K562 (cell line): ENCODE measurements around the gene EME2. TPM values are rescaled to one million over a fixed set of nuclear protein-coding genes. Genes with fewer than 3 reads are reported as not detected.

ENCODE experiments used
- ATAC-seq: fragments of 200-7000 bp; cut with Tn5 transposase; 3 replicates; pipeline ENCODE4 v1.9.1; 2020; ENCODE audit warnings: moderate library complexity
- BruUV-seq: library from RNA; stranded (reverse); fragments of 400-500 nt; replicated peaks from 2 replicates; lab custom pipeline; 2021; lab: Mats Ljungman, UMichigan
- CTCF ChIA-PET: fragments of 300-600 bp; formaldehyde crosslinking; extraction: SDS; loops from one replicate; lab custom pipeline; 2021; ENCODE audit warnings: low intra/inter-chr PET ratio; lab: Yijun Ruan, JAX
- POLR2A ChIA-PET: fragments of 300-600, 350-650 bp; sonication (Branson Sonifier 250); formaldehyde crosslinking; extraction: SDS; loops from one replicate; lab custom pipeline; 2021; ENCODE audit warnings: antibody characterized with exemption, inconsistent platforms; lab: Yijun Ruan, JAX
- DNase-seq, 4 experiments: peaks; one replicate each; pipeline versions ENCODE4 v3.0.0 to v3.0.0-alpha.2; 2011 to 2018; ENCODE audit warnings: low spot score in 3 of 4, mixed read lengths in 3 of 4; ENCODE audit errors: extremely low read depth in 1 of 4
- FAIRE-seq: peaks from 2 replicates; lab custom pipeline; 2011; peaks lifted over from hg19 to GRCh38; lab: Jason Lieb, UNC
- H2AFZ ChIP-seq: 2 replicates; pipeline ENCODE4 v1.6.0; 2011; ENCODE audit warnings: low read depth, low read length, control low read depth, inconsistent platforms
- H3K27ac ChIP-seq: fragments of 200-600 bp; 3 replicates; pipeline ENCODE4 v1.8.0; 2011; ENCODE audit warnings: low read depth, mild to moderate bottlenecking, control low read depth, inconsistent platforms, low read length, moderate library complexity, mixed read lengths; ENCODE audit errors: extremely low read depth
- H3K27me3 ChIP-seq, 2 experiments: fragments of 300-600 bp in 1 of 2; 2 replicates in 1 of 2; 3 replicates in 1 of 2; pipeline versions ENCODE4 v1.6.0 to v1.8.0; 2011; ENCODE audit warnings: inconsistent platforms in 2 of 2, low read length in 2 of 2, mild to moderate bottlenecking in 1 of 2, mixed read lengths in 1 of 2, moderate library complexity in 1 of 2; ENCODE audit not compliant: control insufficient read depth in 2 of 2, insufficient read depth in 2 of 2
- H3K36me3 ChIP-seq: fragments of 300-600 bp; 3 replicates; pipeline ENCODE4 v1.8.0; 2011; ENCODE audit warnings: mild to moderate bottlenecking, low read length, inconsistent platforms; ENCODE audit not compliant: control insufficient read depth, insufficient read depth
- H3K4me1 ChIP-seq, 2 experiments: fragments of 200-600 bp in 1 of 2; replicated peaks in 1 of 2; 2 replicates in 1 of 2; 3 replicates in 1 of 2; pipeline versions ENCODE4 v1.5.1 to v1.8.0; 2011; ENCODE audit warnings: inconsistent platforms in 2 of 2, low read length in 2 of 2, mild to moderate bottlenecking in 1 of 2, mixed read lengths in 1 of 2, moderate library complexity in 1 of 2; ENCODE audit not compliant: control insufficient read depth in 2 of 2, insufficient read depth in 2 of 2
- H3K4me2 ChIP-seq: 2 replicates; pipeline ENCODE4 v1.6.1; 2011; ENCODE audit warnings: low read length, control low read depth, inconsistent platforms, mixed read lengths; ENCODE audit not compliant: insufficient read depth
- H3K4me3 ChIP-seq: fragments of 200-600 bp; sonication (generic), shearing (Covaris generic); 2 replicates; pipeline ENCODE4 v1.5.1; 2016; ENCODE audit warnings: control low read depth, inconsistent platforms
- H3K79me2 ChIP-seq: fragments of 200-600 bp; 3 replicates; pipeline ENCODE4 v1.8.0; 2011; ENCODE audit warnings: low read length, inconsistent platforms; ENCODE audit not compliant: control insufficient read depth, insufficient read depth
- H3K9ac ChIP-seq, 2 experiments: 2 replicates each; pipeline versions ENCODE4 v1.6.0 to v1.6.1; 2011; ENCODE audit warnings: low read depth in 2 of 2, low read length in 2 of 2, control low read depth in 1 of 2, inconsistent platforms in 1 of 2, mild to moderate bottlenecking in 1 of 2, mixed read lengths in 1 of 2; ENCODE audit not compliant: insufficient read depth in 1 of 2
- H3K9me1 ChIP-seq: one replicate; pipeline ENCODE4 v1.6.0; 2011; ENCODE audit warnings: inconsistent platforms, mild to moderate bottlenecking, low read length, moderate library complexity; ENCODE audit not compliant: control insufficient read depth, insufficient read depth
- H3K9me3 ChIP-seq: replicated peaks from 2 replicates; pipeline ENCODE4 v1.5.1; 2011; ENCODE audit warnings: low read depth, low read length, inconsistent platforms; ENCODE audit not compliant: control insufficient read depth, insufficient read depth
- H4K20me1 ChIP-seq: replicated peaks from 2 replicates; pipeline ENCODE4 v1.6.1; 2011; ENCODE audit warnings: low read length, inconsistent platforms, mixed read lengths; ENCODE audit not compliant: control insufficient read depth, insufficient read depth
- CBFA2T3 ChIP-seq: fragments of 450-650 bp; IDR thresholded peaks from 2 replicates; pipeline ENCODE4 v1.6.1; 2017
- CHCHD3 ChIP-seq: fragments of 250-450 bp; sonication (Bioruptor Pico); IDR thresholded peaks from 2 replicates; pipeline ENCODE4 v2.1.2; 2022; ENCODE audit warnings: mild to moderate bottlenecking
- DACH1 ChIP-seq: fragments of 450-650 bp; IDR thresholded peaks from 2 replicates; pipeline ENCODE4 v1.6.1; 2018; ENCODE audit not compliant: partially characterized antibody
- E2F3 ChIP-seq: fragments of 250-450 bp; sonication (Bioruptor Pico); IDR thresholded peaks from 2 replicates; pipeline ENCODE4 v1.4.0; 2020; ENCODE audit warnings: mild to moderate bottlenecking
- ELF1 ChIP-seq: fragments of 200-800 bp; sonication (Bioruptor generic); IDR thresholded peaks from 2 replicates; pipeline ENCODE4 v1.6.1; 2016; ENCODE audit warnings: missing genetic modification characterization, missing compliant biosample characterization
- MEF2A ChIP-seq: IDR thresholded peaks from 2 replicates; pipeline ENCODE4 v1.6.1; 2011; ENCODE audit warnings: low read depth, mild to moderate bottlenecking, low read length, moderate library complexity; ENCODE audit not compliant: control insufficient read depth
- NCOA4 ChIP-seq: fragments of 450-650 bp; IDR thresholded peaks from 2 replicates; pipeline ENCODE4 v1.6.1; 2018; ENCODE audit warnings: mild to moderate bottlenecking; ENCODE audit not compliant: partially characterized antibody
- POLR2G ChIP-seq: fragments of 200-400 bp; formaldehyde crosslinking; IDR thresholded peaks from 2 replicates; pipeline ENCODE4 v1.6.1; 2017; ENCODE audit warnings: low read depth, mild to moderate bottlenecking, antibody characterized with exemption, low read length, moderate library complexity
- RBM22 ChIP-seq: fragments of 200-400 bp; formaldehyde crosslinking; IDR thresholded peaks from 2 replicates; pipeline ENCODE4 v1.6.1; 2018; ENCODE audit warnings: low read length, low read depth; ENCODE audit not compliant: poor library complexity, severe bottlenecking
- SMAD4 ChIP-seq: fragments of 250-450 bp; sonication (Bioruptor Pico); conservative IDR thresholded peaks from 2 replicates; pipeline ENCODE4 v1.8.0; 2021; ENCODE audit warnings: inconsistent platforms, mild to moderate bottlenecking, moderate library complexity
- SRSF3 ChIP-seq: fragments of 200-400 bp; formaldehyde crosslinking; IDR thresholded peaks from 2 replicates; pipeline ENCODE4 v1.6.1; 2016; ENCODE audit warnings: mild to moderate bottlenecking, low read length, moderate library complexity; ENCODE audit not compliant: insufficient read depth
- ZNF584 ChIP-seq: fragments of 200-800 bp; sonication (Bioruptor generic); IDR thresholded peaks from 2 replicates; pipeline ENCODE4 v1.6.1; 2016; ENCODE audit warnings: low read depth, mild to moderate bottlenecking, missing genetic modification characterization, missing compliant biosample characterization
- ZNF717 ChIP-seq: fragments of 250-450 bp; sonication (Bioruptor Pico); IDR thresholded peaks from 2 replicates; pipeline ENCODE4 v1.5.0; 2021
- WGBS: fragments of 100-300 bp; shearing (Covaris generic); methylation state at CpG from one replicate; pipeline ENCODE4 v1.1.6; 2016; ENCODE audit warnings: low coverage, mixed read lengths; ENCODE audit not compliant: insufficient coverage; ENCODE audit errors: missing lambda C conversion rate; 5-methylcytosine and 5-hydroxymethylcytosine counted together
- in situ Hi-C: fragments of 300-500 bp; cut with MboI; formaldehyde crosslinking; loops from 4 replicates; pipeline ENCODE4 v1.15.0; 2018; ENCODE audit warnings: inconsistent platforms, mixed read lengths
- intact Hi-C: fragments of 100-400 bp; cut with micrococcal nuclease; formaldehyde crosslinking; loops from 2 replicates; pipeline ENCODE4 v1.14.2; 2022
- polyA plus RNA-seq, 8 experiments: library from polyadenylated mRNA; depleted of rRNA in 4 of 8; stranded (reverse) in 5 of 8; unstranded in 3 of 8; fragments of >200 nt; fragmentation: Nextera tagmentation in 2 of 8; fragmentation: Illumina TruSeq in 1 of 8; extraction: Ambion mirVana in 2 of 8; extraction: Trizol in 1 of 8; gene quantifications; 2 replicates each; pipeline versions ENCODE4 v1.2.1 to v1.2.3, GENCODE V29; 2011 to 2014; ENCODE audit warnings: inconsistent platforms in 1 of 8, missing spikeins in 1 of 8
- total RNA-seq, 7 experiments: library from RNA; depleted of rRNA in 6 of 7; stranded (reverse); fragments of >200 nt in 6 of 7; fragmentation: Illumina TruSeq in 2 of 7; extraction: Trizol in 2 of 7; gene quantifications; 2 replicates each; pipeline versions ENCODE4 v1.2.1 to v1.2.3, GENCODE V29; 2011 to 2021; ENCODE audit warnings: low replicate concordance in 1 of 7
- TF ChIP-seq, protein P1 (sequence below): fragments of 450-650 bp; IDR thresholded peaks from 2 replicates; pipeline ENCODE4 v1.7.0; 2016; ENCODE audit warnings: borderline replicate concordance

EME2 gene
- total and polyA plus RNA-seq, 9 of the 15 experiments (the other 6 are each of a cell fraction or from before 2014, with no cell fraction given) = 0.35 to 19.9 (median 3.5) TPM

DNA sequence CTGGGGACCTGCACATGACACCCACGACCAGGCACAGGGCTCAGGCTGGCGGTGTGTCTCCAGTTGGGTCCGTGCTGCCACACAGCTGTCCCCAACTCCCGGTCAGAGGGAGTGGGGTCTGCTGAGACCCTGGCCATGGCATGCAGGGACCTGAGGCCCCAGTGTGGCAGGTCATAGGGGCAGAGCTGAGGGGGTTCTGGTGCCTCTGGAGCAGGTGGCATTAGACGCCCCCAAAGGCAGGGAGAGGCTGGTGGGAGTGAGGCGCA is 14.4 kb downstream of the EME2 start:
- H3K36me3 ChIP-seq = peaks cover 59% of the 10 kb centered on the region; the same call in 1 of the 3 replicates
- WGBS = 77% methylated on average over 3 of the region's 6 CpGs
- POLR2A ChIA-PET = no interaction called here
- H3K27me3 ChIP-seq = no peaks in the 10 kb centered on the region
- no TSS peak for BruUV-seq
- TF ChIP-seq SMAD4 (CRISPR knock-in tag) = no peak
- peak; percentile 20; the same call in 1 of the 2 replicates for TF ChIP-seq POLR2G
- no peak overlapping the region for H2AFZ ChIP-seq
- no peak overlapping the region for H3K4me2 ChIP-seq
- H4K20me1 ChIP-seq = no peaks in the 10 kb centered on the region; the same call in 1 of the 2 replicates
- H3K9me3 ChIP-seq = no peaks in the 10 kb centered on the region
- intact Hi-C loops = no loop called here
- CTCF ChIA-PET = no interaction called here
- no peak for ATAC-seq
- peaks cover 2 to 77% of the 10 kb centered on the region in 2 experiments; a peak in 3 of 5 replicates for H3K4me1 ChIP-seq
- peaks cover 46% of the 10 kb centered on the region for H3K79me2 ChIP-seq
- no peak overlapping the region for H3K4me3 ChIP-seq
- no peak for FAIRE-seq
- H3K27ac ChIP-seq = no peak overlapping the region
- no peaks in the 10 kb centered on the region for H3K9me1 ChIP-seq
- no peak for DNase-seq
- in situ Hi-C loops = no loop called here
- no peak overlapping the region for H3K9ac ChIP-seq

DNA sequence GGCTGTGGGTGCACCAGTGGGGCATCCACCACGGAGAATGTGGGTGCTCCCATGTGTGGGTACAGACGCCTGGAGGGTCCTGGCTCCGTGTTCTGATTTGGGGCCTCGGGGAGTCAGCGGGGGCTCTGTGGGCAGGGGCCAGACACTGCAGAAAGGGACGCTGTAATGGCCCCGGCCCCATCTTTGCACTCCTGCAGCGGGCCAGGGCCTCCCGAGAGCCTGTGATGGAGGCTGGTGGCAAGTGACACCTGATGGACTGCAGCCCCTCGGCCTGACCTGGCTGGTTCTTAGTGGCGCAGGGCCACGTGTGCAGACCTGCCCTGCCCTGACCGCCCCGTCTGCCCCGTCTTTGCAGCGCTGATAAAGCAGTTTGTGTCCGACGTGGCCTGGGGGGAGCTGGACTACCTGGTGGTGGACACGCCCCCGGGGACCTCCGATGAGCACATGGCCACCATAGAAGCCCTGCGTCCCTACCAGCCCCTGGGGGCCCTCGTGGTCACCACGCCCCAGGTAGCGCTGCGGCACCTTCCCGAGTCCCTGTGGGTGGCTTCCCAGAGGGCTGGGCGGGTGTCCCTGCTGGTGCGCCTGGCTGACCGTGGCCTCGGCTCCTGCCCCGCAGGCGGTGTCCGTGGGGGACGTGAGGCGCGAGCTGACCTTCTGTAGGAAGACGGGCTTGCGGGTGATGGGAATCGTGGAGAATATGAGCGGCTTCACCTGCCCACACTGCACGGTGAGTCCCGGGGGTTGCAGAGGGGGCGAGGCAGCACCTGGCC is 14.9 kb downstream of the EME2 start:
- 95% methylated on average over 25 of the region's 44 CpGs for WGBS
- Histone ChIP-seq H3K9ac (no peak overlapping the region; a peak in 1 of 4 replicates), H3K9me1 (no peaks in the 10 kb centered on the region), H3K4me3 (no peak overlapping the region), H3K9me3 (no peaks in the 10 kb centered on the region), H3K27me3 (no peaks in the 10 kb centered on the region), H3K4me2 (no peak overlapping the region), H4K20me1 (no peaks in the 10 kb centered on the region; the same call in 1 of the 2 replicates), H2AFZ (no peak overlapping the region), H3K4me1 (peaks cover 2 to 79% of the 10 kb centered on the region in 2 experiments; a peak in 3 of 5 replicates), H3K36me3 (peaks cover 59% of the 10 kb centered on the region; the same call in 1 of the 3 replicates), H3K79me2 (peaks cover 44% of the 10 kb centered on the region), H3K27ac (no peak overlapping the region)
- no TSS peak for BruUV-seq
- no peak for DNase-seq
- ChIA-PET CTCF (interaction anchor here (0.6 kb wide), 1 partner anchor 550 kb away, joined by 3 read pairs; no protein-coding TSS in a partner anchor), POLR2A (no interaction called here)
- in situ Hi-C loops (no loop called here), intact Hi-C loops (no loop called here)
- no peak for FAIRE-seq
- no peak for ATAC-seq
- peak; percentile 52 for TF ChIP-seq POLR2G
- no peak for TF ChIP-seq MEF2A
- TF ChIP-seq ELF1 (tag) = no peak
- no peak for TF ChIP-seq E2F3 (CRISPR knock-in tag)
- TF ChIP-seq, protein P1, sequence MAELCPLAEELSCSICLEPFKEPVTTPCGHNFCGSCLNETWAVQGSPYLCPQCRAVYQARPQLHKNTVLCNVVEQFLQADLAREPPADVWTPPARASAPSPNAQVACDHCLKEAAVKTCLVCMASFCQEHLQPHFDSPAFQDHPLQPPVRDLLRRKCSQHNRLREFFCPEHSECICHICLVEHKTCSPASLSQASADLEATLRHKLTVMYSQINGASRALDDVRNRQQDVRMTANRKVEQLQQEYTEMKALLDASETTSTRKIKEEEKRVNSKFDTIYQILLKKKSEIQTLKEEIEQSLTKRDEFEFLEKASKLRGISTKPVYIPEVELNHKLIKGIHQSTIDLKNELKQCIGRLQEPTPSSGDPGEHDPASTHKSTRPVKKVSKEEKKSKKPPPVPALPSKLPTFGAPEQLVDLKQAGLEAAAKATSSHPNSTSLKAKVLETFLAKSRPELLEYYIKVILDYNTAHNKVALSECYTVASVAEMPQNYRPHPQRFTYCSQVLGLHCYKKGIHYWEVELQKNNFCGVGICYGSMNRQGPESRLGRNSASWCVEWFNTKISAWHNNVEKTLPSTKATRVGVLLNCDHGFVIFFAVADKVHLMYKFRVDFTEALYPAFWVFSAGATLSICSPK = no peak
- TF ChIP-seq DACH1 = no peak
- TF ChIP-seq CBFA2T3 = no peak
- no peak for TF ChIP-seq CHCHD3 (CRISPR knock-in tag)
- no peak for TF ChIP-seq RBM22
- no peak for TF ChIP-seq ZNF717 (CRISPR knock-in tag)
- no peak for TF ChIP-seq ZNF584
- no peak for TF ChIP-seq NCOA4
- no peak for TF ChIP-seq SRSF3
